Fibroblast of pulmonary artery (primary cell): Measurements from ENCODE around the gene CHST2.
A peak's percentile ranks its signal among the peaks of the same experiment; 100 is the strongest.

Source experiments
- DNase-seq: peaks from one replicate; pipeline ENCODE4 v3.0.0-alpha.2; 2010; ENCODE audit warnings: low read depth
- H3K4me3 ChIP-seq: replicated peaks from 2 replicates; pipeline ENCODE4 v1.5.1; 2011; ENCODE audit warnings: low read depth, mild to moderate bottlenecking, control low read depth, low read length, moderate library complexity
- TF ChIP-seq, protein P1 (sequence below): IDR thresholded peaks from 2 replicates; pipeline ENCODE4 v1.5.1; 2011; ENCODE audit warnings: mild to moderate bottlenecking, control low read depth, low read length, inconsistent platforms; ENCODE audit errors: missing control alignments

CHST2 gene

DNA sequence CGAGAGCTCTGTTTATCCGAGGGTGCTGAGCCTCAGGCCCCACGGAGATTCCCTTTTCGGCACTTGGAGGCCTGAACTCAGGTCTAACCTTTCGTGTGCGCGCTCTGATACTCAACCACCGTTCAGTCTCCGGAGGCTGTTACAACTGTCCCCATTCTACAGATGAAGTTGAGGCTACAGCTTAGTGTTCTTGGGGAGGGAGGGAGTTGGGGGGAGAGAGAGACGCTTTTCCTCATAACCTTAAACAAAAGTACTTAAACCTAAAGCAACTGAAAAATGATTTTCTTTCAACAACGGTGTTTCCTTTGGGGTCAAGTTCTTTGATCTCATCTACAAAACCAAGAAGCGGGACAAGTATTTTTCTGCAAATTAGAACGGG lies 952 bp upstream of the CHST2 start:
- TF ChIP-seq, protein P1, sequence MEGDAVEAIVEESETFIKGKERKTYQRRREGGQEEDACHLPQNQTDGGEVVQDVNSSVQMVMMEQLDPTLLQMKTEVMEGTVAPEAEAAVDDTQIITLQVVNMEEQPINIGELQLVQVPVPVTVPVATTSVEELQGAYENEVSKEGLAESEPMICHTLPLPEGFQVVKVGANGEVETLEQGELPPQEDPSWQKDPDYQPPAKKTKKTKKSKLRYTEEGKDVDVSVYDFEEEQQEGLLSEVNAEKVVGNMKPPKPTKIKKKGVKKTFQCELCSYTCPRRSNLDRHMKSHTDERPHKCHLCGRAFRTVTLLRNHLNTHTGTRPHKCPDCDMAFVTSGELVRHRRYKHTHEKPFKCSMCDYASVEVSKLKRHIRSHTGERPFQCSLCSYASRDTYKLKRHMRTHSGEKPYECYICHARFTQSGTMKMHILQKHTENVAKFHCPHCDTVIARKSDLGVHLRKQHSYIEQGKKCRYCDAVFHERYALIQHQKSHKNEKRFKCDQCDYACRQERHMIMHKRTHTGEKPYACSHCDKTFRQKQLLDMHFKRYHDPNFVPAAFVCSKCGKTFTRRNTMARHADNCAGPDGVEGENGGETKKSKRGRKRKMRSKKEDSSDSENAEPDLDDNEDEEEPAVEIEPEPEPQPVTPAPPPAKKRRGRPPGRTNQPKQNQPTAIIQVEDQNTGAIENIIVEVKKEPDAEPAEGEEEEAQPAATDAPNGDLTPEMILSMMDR, result no peak
- peak overlapping the region; percentile 82 for H3K4me3 ChIP-seq
- no peak for DNase-seq

DNA sequence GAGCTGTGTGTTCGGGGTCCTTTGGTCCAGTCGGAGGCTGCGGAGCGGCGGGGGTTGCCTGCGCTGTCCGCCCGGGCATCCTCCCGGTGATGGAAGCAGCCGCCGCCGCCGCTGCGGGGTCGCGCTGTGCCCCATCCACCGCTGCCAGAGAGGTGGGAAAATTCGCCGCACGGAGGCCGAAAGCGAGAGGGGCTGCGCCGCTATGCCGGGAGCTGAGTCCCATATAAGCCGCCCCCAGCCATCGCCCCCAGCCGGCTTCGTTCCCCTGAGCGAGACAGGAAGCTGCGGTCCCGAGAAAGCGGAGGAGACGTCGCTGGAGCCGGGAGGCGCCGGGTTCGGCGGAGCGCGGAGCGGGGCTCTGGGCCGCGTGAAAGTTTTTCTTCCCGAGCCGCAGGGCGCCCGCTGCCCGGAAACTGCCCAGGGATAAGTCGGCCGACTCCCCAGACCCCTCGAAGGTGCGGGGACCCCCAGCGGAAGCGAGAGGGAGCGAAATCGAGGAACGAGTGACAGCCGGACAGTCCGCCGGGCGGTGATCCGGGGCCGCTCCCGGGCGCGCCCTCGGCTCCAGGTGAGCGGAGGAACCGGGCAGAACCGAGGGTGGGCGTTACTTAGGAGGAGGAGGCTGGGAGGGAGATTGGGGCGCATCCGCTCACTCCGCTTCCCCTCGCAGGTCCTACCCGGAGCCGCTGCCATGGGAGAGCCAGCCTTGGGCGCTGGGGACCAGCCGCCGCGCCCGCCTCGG lies 574 bp downstream of the CHST2 start:
- H3K4me3 ChIP-seq, result peak overlapping the region; percentile 82
- no peak for DNase-seq
- TF ChIP-seq, protein P1, result no peak

DNA sequence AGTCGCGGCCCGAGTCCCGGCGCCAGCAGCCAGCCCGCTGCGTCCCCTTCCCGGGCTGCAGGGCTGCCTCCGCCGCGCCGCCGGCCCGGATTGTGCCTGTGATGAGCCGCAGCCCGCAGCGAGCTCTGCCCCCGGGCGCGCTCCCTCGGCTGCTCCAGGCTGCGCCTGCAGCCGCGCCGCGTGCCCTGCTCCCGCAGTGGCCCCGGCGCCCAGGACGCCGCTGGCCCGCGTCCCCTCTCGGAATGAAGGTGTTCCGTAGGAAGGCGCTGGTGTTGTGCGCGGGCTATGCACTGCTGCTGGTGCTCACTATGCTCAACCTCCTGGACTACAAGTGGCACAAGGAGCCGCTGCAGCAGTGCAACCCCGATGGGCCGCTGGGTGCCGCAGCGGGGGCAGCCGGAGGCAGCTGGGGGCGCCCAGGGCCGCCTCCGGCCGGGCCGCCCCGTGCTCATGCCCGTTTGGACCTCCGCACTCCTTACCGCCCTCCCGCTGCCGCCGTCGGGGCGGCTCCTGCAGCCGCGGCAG lies 1.2 kb downstream of the CHST2 start:
- TF ChIP-seq, protein P1, result no peak
- H3K4me3 ChIP-seq, result peak overlapping the region; percentile 82
- DNase-seq, result peak; percentile 50

DNA sequence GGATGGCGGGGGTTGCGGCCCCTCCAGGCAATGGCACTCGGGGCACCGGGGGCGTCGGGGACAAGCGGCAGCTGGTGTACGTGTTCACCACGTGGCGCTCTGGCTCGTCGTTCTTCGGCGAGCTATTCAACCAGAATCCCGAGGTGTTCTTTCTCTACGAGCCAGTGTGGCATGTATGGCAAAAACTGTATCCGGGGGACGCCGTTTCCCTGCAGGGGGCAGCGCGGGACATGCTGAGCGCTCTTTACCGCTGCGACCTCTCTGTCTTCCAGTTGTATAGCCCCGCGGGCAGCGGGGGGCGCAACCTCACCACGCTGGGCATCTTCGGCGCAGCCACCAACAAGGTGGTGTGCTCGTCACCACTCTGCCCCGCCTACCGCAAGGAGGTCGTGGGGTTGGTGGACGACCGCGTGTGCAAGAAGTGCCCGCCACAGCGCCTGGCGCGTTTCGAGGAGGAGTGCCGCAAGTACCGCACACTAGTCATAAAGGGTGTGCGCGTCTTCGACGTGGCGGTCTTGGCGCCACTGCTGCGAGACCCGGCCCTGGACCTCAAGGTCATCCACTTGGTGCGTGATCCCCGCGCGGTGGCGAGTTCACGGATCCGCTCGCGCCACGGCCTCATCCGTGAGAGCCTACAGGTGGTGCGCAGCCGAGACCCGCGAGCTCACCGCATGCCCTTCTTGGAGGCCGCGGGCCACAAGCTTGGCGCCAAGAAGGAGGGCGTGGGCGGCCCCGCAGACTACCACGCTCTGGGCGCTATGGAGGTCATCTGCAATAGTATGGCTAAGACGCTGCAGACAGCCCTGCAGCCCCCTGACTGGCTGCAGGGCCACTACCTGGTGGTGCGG lies 1.9 kb downstream of the CHST2 start:
- TF ChIP-seq, protein P1, result peak; percentile 57
- peak overlapping the region; percentile 82 for H3K4me3 ChIP-seq
- DNase-seq, result peak; percentile 73

DNA sequence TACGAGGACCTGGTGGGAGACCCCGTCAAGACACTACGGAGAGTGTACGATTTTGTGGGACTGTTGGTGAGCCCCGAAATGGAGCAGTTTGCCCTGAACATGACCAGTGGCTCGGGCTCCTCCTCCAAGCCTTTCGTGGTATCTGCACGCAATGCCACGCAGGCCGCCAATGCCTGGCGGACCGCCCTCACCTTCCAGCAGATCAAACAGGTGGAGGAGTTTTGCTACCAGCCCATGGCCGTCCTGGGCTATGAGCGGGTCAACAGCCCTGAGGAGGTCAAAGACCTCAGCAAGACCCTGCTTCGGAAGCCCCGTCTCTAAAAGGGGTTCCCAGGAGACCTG lies 2.5 kb downstream of the CHST2 start:
- no peak for DNase-seq
- H3K4me3 ChIP-seq, result no peak overlapping the region
- TF ChIP-seq, protein P1, result no peak

DNA sequence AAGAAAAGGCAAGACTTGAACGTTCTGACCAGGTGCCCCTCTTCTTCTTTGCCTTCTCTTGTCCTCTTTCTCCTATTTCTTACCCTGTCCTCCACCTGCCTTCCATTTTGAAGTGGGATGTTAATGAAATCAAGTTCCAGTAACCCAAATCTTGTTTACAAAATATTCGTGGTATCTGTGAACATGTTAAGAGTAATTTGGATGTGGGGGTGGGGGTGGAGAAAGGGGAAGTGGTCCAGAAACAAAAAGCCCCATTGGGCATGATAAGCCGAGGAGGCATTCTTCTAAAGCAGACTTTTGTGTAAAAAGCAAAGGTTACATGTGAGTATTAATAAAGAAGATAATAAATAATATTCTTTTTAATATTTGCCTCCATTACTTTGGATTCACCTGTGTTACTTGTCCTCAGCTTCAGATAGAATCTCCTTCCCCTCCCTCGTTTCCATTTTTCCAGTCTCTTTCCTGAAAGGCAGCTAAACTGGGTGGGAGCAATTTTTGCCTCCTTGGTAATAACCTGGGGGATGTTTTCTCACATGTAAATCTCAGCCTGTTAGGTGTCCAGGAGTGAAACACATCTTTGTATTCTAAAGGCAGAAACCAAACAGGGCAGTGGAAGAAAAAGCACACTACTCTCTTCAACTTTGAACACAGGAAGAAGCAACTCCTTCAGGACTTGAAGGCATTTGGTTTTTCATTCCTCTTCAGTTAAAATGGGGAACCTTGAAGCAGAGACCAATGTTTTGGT lies 3.2 kb downstream of the CHST2 start:
- H3K4me3 ChIP-seq, result no peak overlapping the region
- TF ChIP-seq, protein P1, result no peak
- DNase-seq, result no peak
